ENCODE measurements around the gene PINLYP.
A peak's percentile ranks its signal among the peaks of the same experiment; 100 is the strongest.

PINLYP gene

DNA sequence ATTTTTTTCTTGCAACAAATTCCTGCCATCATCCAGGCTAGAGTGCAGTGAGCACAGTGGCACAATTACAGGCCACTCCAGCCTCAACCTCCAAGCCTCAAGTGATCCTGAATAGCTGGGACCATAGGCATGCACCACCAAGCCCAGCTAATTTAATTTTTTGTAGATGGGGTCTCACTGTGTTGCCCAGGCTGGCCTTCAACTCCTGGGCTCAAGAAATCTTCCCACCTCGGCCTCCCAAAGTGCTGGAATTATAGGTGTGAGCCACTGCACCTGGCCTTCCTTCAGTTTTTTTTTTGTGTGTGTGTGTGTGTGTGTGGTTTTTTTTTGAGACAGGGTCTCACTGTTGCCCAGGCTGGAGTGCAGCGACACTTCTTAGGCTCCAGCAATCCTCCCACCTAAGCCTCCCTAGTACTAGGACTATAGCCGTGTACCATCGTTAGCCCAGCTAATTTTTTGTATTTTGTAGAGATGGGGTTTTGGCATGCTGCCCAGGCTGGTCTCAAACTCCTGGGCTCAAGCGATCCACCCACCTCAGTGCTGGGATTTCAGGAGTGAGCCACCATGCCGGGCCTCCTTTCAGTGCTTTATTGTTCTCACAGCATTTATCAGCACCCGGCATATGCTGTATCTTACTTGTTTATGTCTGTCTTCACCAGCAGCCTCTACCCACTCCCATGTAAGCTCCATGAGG lies 30.4 kb downstream of the PINLYP start:
- TF ChIP-seq, protein P1, sequence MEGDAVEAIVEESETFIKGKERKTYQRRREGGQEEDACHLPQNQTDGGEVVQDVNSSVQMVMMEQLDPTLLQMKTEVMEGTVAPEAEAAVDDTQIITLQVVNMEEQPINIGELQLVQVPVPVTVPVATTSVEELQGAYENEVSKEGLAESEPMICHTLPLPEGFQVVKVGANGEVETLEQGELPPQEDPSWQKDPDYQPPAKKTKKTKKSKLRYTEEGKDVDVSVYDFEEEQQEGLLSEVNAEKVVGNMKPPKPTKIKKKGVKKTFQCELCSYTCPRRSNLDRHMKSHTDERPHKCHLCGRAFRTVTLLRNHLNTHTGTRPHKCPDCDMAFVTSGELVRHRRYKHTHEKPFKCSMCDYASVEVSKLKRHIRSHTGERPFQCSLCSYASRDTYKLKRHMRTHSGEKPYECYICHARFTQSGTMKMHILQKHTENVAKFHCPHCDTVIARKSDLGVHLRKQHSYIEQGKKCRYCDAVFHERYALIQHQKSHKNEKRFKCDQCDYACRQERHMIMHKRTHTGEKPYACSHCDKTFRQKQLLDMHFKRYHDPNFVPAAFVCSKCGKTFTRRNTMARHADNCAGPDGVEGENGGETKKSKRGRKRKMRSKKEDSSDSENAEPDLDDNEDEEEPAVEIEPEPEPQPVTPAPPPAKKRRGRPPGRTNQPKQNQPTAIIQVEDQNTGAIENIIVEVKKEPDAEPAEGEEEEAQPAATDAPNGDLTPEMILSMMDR (IDR thresholded peaks at IDR 0.05; ENCODE audit: low read depth, low read length): no peak
- DNase-seq (ENCODE audit: low read depth in 2 of 2): no peak
- no peak overlapping the region for H3K4me3 ChIP-seq (replicated peaks in 1 of 2; ENCODE audit: low read depth in 2 of 2, low read length in 2 of 2)

DNA sequence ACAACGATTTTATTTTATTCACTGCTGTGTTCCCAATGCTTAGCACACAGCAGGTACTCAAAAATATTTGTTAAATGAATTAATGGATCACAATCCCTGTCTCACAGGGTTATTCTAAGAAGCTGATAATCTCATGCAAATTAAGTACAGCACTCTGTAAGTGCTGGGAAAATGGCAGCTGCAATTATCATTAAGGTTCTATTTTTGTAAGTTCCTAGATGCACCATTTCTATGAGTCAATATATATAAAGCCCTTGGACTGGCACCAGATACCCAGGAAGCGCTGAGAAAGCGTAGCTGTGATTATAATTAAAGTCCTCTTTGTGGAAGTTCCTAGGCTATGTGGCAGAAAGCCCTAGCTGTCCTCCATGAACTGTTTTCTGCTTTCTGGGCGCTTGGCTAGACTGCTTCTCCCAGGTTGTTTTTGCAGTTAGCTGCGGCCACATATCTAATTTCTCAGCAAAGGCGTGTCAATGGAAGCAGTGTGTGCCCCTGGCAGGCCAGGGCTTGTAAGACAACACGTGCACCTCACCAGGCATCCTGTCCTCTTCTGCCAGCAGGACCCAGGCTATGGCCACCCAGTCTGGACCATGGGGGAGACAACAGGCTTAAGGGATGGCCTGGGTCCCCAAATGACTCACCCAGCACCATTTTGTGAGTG lies 31.1 kb downstream of the PINLYP start:
- TF ChIP-seq, protein P1 (IDR thresholded peaks at IDR 0.05; ENCODE audit: low read depth, low read length): no peak
- no peak for DNase-seq (ENCODE audit: low read depth in 2 of 2)
- H3K4me3 ChIP-seq (replicated peaks in 1 of 2; ENCODE audit: low read depth in 2 of 2, low read length in 2 of 2): no peak overlapping the region

DNA sequence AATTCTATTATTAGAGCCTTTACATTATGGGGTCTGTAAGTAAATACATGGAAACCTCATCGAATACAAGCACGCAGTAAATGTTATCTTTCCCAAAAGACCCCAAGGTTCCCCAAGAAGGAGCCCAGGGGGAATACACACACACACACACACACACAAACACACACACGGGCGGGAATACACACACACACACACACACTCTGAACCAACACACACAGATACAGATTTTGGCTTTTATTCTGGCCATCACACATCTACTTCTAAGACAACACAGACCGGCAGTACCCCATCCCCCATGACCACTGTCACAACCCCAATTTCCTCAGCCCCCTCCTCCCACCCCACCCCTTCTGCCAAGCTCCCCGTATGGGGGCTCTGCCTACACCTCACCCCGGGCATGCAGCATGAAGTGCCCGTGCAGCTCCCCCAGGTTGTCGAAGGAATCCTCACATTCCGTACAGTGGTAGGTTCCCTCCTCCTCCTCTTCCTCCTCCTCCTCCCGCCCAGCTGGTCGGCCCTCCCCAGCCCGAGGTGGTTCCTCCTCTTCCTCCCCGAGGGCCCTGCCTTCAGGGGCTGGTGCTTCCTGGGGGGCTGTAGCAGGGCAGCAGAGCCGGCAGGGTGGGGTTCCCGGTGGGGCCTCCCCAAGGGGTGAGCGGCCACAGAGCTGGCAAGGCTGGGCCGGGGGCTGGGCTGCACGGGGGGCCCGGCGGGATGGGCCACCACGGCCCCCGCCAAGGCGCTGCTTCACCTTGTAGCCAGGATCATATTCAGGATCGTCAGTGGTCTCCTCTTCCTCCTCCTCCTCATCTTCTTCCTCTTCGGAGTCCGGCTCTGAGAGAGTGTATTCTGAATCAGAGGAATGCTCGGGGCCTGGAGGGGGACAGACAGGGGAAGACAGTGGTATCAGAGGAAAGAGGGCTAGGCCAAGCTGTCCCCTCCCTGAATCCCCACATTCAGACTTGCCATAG lies 31.9 kb downstream of the PINLYP start:
- DNase-seq (ENCODE audit: low read depth in 2 of 2): no peak
- TF ChIP-seq, protein P1 (IDR thresholded peaks at IDR 0.05; ENCODE audit: low read depth, low read length): no peak
- H3K4me3 ChIP-seq (replicated peaks in 1 of 2; ENCODE audit: low read depth in 2 of 2, low read length in 2 of 2): no peak overlapping the region

DNA sequence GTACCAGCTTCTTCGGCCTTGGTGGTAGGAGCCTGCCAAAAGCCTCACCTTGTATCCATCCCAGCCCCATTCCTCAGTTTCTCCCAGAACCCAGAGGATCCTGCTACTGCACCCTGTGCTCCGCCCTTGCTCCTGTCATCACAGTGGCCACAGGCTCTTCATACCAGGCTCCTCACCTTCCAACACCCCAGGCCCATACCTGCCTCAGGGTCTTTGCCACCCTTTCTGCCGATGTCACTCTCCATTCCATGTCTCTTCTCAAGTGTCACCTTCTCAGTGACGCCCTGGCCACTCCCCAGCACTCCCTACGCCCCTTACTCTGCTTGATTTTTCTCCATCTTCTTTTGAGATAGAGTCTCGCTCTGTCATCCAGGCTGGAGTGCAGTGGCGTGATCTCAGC lies 34.3 kb downstream of the PINLYP start:
- no peak for DNase-seq (ENCODE audit: low read depth in 2 of 2)
- TF ChIP-seq, protein P1 (IDR thresholded peaks at IDR 0.05; ENCODE audit: low read depth, low read length): no peak
- H3K4me3 ChIP-seq (replicated peaks in 1 of 2; ENCODE audit: low read depth in 2 of 2, low read length in 2 of 2): no peak overlapping the region

DNA sequence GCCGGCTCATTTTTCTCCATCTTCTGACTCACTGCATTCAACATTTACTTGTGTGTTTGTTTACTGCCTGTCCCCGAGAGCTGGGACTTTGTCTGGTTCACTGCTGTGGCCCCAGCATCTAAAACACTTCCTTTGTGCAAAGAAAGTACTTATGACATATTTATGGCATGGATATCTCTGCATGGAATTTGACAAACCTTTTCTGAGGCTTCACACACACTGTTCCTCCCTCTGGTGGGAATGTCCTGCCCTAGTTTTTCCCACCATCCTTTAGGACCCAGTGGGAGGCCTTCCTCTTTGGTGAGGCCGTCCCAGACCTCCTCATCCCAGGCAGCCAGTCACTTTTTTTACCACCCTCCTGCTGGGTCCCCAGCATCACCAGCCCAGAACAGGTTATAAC lies 34.9 kb downstream of the PINLYP start:
- TF ChIP-seq, protein P1 (IDR thresholded peaks at IDR 0.05; ENCODE audit: low read depth, low read length): no peak
- DNase-seq (ENCODE audit: low read depth in 2 of 2): peak in 1 of 2 donors; percentile 18
- no peak overlapping the region for H3K4me3 ChIP-seq (replicated peaks in 1 of 2; ENCODE audit: low read depth in 2 of 2, low read length in 2 of 2)

DNA sequence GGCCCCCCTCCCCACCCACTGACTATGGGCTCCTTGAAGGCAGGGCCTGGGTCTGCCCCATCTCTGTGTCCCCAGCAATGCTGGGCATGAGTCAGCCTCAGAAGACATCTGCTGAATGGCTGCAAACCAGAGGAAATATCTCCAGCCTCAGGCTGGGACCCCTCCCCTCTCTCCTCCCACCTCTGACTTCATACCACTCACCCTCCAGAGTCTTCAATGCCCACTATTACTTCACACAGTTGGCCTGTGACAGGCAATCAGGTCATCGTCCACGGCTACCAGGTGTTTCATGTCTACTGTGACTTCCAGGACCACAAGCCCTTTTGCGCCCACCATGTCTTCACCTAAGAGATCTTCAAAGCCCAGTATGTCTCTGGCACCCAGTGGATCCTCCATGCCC lies 36.2 kb downstream of the PINLYP start, which contains the start of gene SRRM5:
Gene SRRM5, plus strand, starts transcription at position 301 of the 400 bp plus-strand sequence. Its CDS starts 34 bp downstream, at position 335.
- TF ChIP-seq, protein P1 (IDR thresholded peaks at IDR 0.05; ENCODE audit: low read depth, low read length): no peak
- no peak within 1 kb of the TSS for H3K4me3 ChIP-seq (replicated peaks in 1 of 2; ENCODE audit: low read depth in 2 of 2, low read length in 2 of 2)
- no peak for DNase-seq (ENCODE audit: low read depth in 2 of 2)
